Endodermal cell (in vitro differentiated cells): ENCODE data around the gene ZIC2. TPM values are rescaled to one million over a fixed set of nuclear protein-coding genes. Genes with fewer than 3 reads are reported as not detected.

Source experiments
- DNase-seq: peaks from one replicate; pipeline ENCODE4 v3.0.0-alpha.2; 2017
- H3K27ac ChIP-seq: 2 replicates; pipeline ENCODE4 v1.5.1; 2013; ENCODE audit warnings: mild to moderate bottlenecking, low read depth, low read length, moderate library complexity
- H3K27me3 ChIP-seq: 2 replicates; pipeline ENCODE4 v1.6.1; 2013; ENCODE audit warnings: mild to moderate bottlenecking, low read length, moderate library complexity; ENCODE audit not compliant: insufficient read depth, control insufficient read depth, poor library complexity, severe bottlenecking
- H3K36me3 ChIP-seq: 2 replicates; pipeline ENCODE4 v1.7.0; 2013; ENCODE audit warnings: mild to moderate bottlenecking, low read length, moderate library complexity; ENCODE audit not compliant: control insufficient read depth, insufficient read depth
- H3K4me1 ChIP-seq: one replicate; pipeline ENCODE4 v1.7.0; 2013; ENCODE audit warnings: low read length; ENCODE audit not compliant: control insufficient read depth, insufficient read depth
- H3K4me3 ChIP-seq: 2 replicates; pipeline ENCODE4 v1.5.1; 2013; ENCODE audit warnings: mild to moderate bottlenecking, low read length, moderate library complexity
- H3K9ac ChIP-seq: 2 replicates; pipeline ENCODE4 v1.6.1; 2013; ENCODE audit warnings: mild to moderate bottlenecking, low read length, moderate library complexity; ENCODE audit not compliant: poor library complexity, severe bottlenecking; ENCODE audit errors: extremely low read depth
- H3K9me3 ChIP-seq: 2 replicates; pipeline ENCODE4 v1.6.1; 2013; ENCODE audit warnings: mild to moderate bottlenecking, low read length, moderate library complexity; ENCODE audit not compliant: control insufficient read depth
- H3K27ac Mint-ChIP-seq: 2 replicates; pipeline ENCODE4 v1.8.0; 2020; ENCODE audit warnings: mixed read lengths
- H3K27me3 Mint-ChIP-seq: 2 replicates; pipeline ENCODE4 v1.8.0; 2021; ENCODE audit warnings: mild to moderate bottlenecking, mixed read lengths; ENCODE audit not compliant: insufficient read depth
- H3K36me3 Mint-ChIP-seq: 2 replicates; pipeline ENCODE4 v1.8.0; 2020; ENCODE audit warnings: low read depth, mixed read lengths
- H3K4me1 Mint-ChIP-seq: 2 replicates; pipeline ENCODE4 v1.8.0; 2020; ENCODE audit warnings: mixed read lengths
- H3K4me3 Mint-ChIP-seq: 2 replicates; pipeline ENCODE4 v1.8.0; 2020; ENCODE audit warnings: mild to moderate bottlenecking, moderate library complexity, mixed read lengths
- H3K9me3 Mint-ChIP-seq: 2 replicates; pipeline ENCODE4 v1.8.0; 2020; ENCODE audit warnings: mild to moderate bottlenecking, mixed read lengths
- WGBS, 2 experiments: methylation state at CpG; one replicate each; pipeline versions ENCODE4 v1.1.5 to v1.1.7; 2013; ENCODE audit warnings: missing lambda C conversion rate in 2 of 2, mixed read lengths in 1 of 2; ENCODE audit not compliant: insufficient coverage in 1 of 2, insufficient read length in 1 of 2; 5-methylcytosine and 5-hydroxymethylcytosine counted together
- total RNA-seq, 2 donors: library from RNA; stranded (reverse); fragmentation: NEBNext Ultra II Directional in 1 of 2; extraction: Animal tissue kit (Norgen Biotek cat#: 25700) in 1 of 2; gene quantifications; 2 replicates in 1 of 2; 3 replicates in 1 of 2; pipeline ENCODE4 v1.2.1, GENCODE V29; 2021
- TF ChIP-seq, protein P1 (sequence below): fragments of 200-600 bp; sonication (generic); conservative IDR thresholded peaks from 2 replicates; pipeline ENCODE4 v1.5.0; 2021; ENCODE audit warnings: antibody characterized with exemption, mild to moderate bottlenecking

ZIC2 gene
- total RNA-seq, 2 donors from 2014 or later, result 182 to 301 TPM

DNA sequence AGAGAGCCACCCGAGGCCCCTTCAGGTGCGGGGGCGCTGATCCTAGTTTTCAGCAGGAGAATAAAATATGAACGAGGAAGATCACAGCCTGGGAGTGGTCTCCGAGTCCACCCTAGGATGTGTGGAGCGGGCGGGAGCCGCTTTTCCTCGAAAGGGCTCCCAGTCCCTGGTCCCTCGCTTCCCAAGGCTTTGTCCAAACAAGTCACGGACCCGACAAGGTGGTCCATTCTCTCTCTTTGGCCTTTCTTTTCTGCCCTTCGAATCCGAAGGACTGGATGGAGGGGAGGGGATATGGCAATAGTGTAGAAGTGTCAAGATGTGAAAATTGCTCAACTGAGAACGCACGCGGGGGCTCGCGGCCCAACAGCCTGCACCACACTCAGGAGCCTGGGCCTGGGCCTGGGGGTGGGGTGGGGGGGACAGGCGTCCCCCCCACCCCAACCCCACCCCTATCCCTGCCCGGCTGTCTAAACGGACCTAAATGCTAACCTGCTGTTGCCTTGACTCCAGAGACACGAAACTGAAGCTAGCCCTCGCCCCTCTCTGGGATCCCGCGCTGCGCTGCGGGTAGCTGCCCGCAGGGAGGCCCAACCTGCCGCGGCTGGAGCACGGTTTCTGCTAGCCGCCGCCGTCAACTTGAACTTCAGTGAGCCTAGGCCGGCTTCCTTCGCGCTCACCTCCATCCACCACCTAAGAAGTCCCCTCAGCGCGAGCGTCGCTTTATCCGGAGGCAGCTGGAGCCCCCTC, 7.1 kb downstream of the ZIC2 start:
- Histone ChIP-seq H3K4me3 (peak overlapping the region; percentile 81), H3K36me3 (peaks cover 33% of the 10 kb centered on the region), H3K4me1 (peaks cover 13% of the 10 kb centered on the region), H3K9me3 (no peaks in the 10 kb centered on the region), H3K27me3 (peaks cover 18% of the 10 kb centered on the region), H3K27ac (peak overlapping the region; percentile 80), H3K9ac (peak overlapping the region; percentile 34)
- peaks cover 21% of the 10 kb centered on the region for H3K27me3 Mint-ChIP-seq
- no peaks in the 10 kb centered on the region for H3K9me3 Mint-ChIP-seq
- 11 to 23% methylated on average over 23 to 37 of the region's 43 CpGs for WGBS, 2 experiments
- peaks cover 24% of the 10 kb centered on the region for H3K36me3 Mint-ChIP-seq
- peak; percentile 88 for DNase-seq
- peaks cover 59% of the 10 kb centered on the region for H3K4me1 Mint-ChIP-seq
- peak overlapping the region; percentile 94 for H3K4me3 Mint-ChIP-seq
- TF ChIP-seq, protein P1, sequence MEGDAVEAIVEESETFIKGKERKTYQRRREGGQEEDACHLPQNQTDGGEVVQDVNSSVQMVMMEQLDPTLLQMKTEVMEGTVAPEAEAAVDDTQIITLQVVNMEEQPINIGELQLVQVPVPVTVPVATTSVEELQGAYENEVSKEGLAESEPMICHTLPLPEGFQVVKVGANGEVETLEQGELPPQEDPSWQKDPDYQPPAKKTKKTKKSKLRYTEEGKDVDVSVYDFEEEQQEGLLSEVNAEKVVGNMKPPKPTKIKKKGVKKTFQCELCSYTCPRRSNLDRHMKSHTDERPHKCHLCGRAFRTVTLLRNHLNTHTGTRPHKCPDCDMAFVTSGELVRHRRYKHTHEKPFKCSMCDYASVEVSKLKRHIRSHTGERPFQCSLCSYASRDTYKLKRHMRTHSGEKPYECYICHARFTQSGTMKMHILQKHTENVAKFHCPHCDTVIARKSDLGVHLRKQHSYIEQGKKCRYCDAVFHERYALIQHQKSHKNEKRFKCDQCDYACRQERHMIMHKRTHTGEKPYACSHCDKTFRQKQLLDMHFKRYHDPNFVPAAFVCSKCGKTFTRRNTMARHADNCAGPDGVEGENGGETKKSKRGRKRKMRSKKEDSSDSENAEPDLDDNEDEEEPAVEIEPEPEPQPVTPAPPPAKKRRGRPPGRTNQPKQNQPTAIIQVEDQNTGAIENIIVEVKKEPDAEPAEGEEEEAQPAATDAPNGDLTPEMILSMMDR, result peak; percentile 33
- peak overlapping the region; percentile 84 for H3K27ac Mint-ChIP-seq

DNA sequence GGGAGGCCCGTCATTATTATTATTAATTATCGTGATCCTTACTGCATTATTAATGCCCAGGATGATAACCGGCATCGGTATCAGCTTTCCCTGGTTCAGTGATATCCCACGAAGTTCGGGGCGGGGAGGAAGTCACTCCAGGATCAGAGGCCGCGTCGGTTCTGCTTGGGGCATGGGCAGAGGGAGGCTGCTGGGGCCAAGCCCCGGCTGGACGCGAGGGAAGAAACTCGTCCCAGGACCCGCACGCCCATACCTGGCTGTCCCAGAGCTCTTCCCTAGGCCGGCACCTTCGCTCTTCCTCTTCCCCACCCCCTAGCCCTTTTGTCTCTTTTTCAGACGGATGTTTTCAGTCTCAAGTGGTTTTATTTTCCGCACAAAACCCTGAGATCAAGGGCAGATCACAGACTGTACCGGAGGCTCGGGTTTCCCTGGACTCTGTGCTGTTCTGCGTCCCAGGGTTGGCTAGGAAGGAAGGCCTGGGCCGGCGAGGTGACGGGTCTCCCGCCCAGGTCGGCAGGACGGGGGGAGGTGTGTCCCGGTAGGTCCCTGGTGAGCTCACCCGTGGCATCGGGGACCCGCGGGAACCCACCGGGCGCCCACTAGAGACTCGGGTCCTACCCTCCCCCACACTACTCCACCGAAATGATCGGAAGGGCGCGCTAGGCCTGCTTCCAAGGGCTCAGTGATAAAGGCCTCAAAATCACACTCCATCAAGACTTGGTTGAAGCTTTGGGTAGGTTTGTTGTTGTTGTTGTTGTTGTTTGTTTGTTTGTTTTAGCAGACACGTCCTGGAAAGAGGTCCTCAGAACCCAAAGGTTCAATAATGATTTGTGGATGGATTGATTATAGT, 7.9 kb downstream of the ZIC2 start:
- H3K27me3 Mint-ChIP-seq, result peaks cover 29% of the 10 kb centered on the region
- Histone ChIP-seq H3K27me3 (peaks cover 26% of the 10 kb centered on the region), H3K27ac (peak overlapping the region; percentile 80), H3K9me3 (no peaks in the 10 kb centered on the region), H3K4me1 (peaks cover 18% of the 10 kb centered on the region), H3K36me3 (peaks cover 25% of the 10 kb centered on the region), H3K4me3 (peak overlapping the region; percentile 81), H3K9ac (no peak overlapping the region)
- peaks cover 65% of the 10 kb centered on the region for H3K4me1 Mint-ChIP-seq
- H3K27ac Mint-ChIP-seq, result peak overlapping the region; percentile 84
- WGBS, 2 experiments, result 21 to 28% methylated on average over 8 to 42 of the region's 42 CpGs
- peaks cover 16% of the 10 kb centered on the region for H3K36me3 Mint-ChIP-seq
- peak overlapping the region; percentile 94 for H3K4me3 Mint-ChIP-seq
- no peaks in the 10 kb centered on the region for H3K9me3 Mint-ChIP-seq
- DNase-seq, result peak; percentile 84
- TF ChIP-seq, protein P1, result no peak

DNA sequence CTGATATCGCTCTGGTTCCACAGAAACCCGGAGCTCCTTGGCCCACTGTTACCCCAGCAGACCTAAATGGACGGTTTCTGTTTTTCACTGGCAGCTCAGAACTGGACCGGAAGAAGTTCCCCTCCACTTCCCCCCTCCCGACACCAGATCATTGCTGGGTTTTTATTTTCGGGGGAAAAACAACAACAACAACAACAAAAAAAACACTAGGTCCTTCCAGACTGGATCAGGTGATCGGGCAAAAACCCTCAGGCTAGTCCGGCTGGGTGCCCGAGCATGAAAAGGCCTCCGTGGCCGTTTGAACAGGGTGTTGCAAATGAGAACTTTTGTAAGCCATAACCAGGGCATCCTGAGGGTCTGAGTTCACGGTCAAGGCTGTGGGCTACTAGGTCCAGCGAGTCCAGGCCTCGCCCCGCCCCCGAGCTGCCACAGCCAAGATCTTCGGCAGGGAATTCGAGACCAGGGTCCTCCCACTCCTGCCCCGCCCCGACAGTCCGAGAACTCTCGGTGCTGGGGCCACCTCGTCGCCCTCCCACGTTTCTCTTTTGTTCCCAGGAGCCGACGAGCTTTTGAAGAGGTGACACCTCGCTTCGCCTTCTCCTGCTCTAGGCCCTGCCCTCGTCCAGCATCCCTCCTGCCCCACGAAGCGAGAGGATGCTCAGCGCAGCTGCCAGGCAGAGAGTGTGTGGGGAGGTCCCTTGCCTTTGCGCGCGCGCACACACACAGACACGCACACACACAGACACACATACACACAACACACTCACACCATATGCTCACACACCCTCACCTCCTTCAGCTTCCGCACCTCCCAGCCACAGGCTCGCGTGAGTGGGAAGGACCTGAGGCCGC, 8.8 kb downstream of the ZIC2 start:
- H3K27ac Mint-ChIP-seq, result peak overlapping the region; percentile 75
- TF ChIP-seq, protein P1, result no peak
- Histone ChIP-seq H3K4me1 (peaks cover 18% of the 10 kb centered on the region), H3K27ac (no peak overlapping the region), H3K4me3 (no peak overlapping the region), H3K9me3 (no peaks in the 10 kb centered on the region), H3K36me3 (peaks cover 18% of the 10 kb centered on the region), H3K9ac (no peak overlapping the region), H3K27me3 (peaks cover 34% of the 10 kb centered on the region)
- WGBS, 2 experiments, result 46 to 48% methylated on average over 20 to 42 of the region's 42 CpGs
- H3K36me3 Mint-ChIP-seq, result peaks cover 12% of the 10 kb centered on the region
- H3K4me3 Mint-ChIP-seq, result peak overlapping the region; percentile 94
- peaks cover 37% of the 10 kb centered on the region for H3K27me3 Mint-ChIP-seq
- H3K9me3 Mint-ChIP-seq, result no peaks in the 10 kb centered on the region
- DNase-seq, result peak; percentile 91
- peaks cover 69% of the 10 kb centered on the region for H3K4me1 Mint-ChIP-seq
